ENCODE results near the gene EPB41. TPM values are rescaled to one million over a fixed set of nuclear protein-coding genes. Genes with fewer than 3 reads are reported as not detected.

Gene EPB41
- total and polyA plus RNA-seq, 2 of the 8 experiments (the other 6 are each of a cell fraction or from before 2014, with no cell fraction given): 36.7 to 109 TPM

DNA sequence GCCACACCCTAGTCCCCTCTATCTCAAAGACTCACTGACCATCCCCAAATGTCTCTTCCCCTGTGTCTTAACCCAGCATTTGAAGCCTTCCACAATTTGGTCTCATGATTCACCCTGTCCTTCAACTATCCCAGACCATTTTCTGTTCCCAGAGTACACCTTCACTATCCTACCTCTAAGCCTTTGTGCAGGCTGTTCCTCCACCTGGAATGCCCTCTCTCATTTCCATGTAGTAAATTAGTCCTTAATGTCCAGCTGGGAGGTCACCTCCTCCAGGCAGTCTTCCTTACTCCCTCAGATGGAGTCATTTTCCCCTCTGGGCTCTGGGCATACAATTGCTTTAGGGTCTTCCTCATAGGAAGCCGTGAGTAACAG, 31.1 kb upstream of the EPB41 start (continued):
- TF ChIP-seq, protein P1, sequence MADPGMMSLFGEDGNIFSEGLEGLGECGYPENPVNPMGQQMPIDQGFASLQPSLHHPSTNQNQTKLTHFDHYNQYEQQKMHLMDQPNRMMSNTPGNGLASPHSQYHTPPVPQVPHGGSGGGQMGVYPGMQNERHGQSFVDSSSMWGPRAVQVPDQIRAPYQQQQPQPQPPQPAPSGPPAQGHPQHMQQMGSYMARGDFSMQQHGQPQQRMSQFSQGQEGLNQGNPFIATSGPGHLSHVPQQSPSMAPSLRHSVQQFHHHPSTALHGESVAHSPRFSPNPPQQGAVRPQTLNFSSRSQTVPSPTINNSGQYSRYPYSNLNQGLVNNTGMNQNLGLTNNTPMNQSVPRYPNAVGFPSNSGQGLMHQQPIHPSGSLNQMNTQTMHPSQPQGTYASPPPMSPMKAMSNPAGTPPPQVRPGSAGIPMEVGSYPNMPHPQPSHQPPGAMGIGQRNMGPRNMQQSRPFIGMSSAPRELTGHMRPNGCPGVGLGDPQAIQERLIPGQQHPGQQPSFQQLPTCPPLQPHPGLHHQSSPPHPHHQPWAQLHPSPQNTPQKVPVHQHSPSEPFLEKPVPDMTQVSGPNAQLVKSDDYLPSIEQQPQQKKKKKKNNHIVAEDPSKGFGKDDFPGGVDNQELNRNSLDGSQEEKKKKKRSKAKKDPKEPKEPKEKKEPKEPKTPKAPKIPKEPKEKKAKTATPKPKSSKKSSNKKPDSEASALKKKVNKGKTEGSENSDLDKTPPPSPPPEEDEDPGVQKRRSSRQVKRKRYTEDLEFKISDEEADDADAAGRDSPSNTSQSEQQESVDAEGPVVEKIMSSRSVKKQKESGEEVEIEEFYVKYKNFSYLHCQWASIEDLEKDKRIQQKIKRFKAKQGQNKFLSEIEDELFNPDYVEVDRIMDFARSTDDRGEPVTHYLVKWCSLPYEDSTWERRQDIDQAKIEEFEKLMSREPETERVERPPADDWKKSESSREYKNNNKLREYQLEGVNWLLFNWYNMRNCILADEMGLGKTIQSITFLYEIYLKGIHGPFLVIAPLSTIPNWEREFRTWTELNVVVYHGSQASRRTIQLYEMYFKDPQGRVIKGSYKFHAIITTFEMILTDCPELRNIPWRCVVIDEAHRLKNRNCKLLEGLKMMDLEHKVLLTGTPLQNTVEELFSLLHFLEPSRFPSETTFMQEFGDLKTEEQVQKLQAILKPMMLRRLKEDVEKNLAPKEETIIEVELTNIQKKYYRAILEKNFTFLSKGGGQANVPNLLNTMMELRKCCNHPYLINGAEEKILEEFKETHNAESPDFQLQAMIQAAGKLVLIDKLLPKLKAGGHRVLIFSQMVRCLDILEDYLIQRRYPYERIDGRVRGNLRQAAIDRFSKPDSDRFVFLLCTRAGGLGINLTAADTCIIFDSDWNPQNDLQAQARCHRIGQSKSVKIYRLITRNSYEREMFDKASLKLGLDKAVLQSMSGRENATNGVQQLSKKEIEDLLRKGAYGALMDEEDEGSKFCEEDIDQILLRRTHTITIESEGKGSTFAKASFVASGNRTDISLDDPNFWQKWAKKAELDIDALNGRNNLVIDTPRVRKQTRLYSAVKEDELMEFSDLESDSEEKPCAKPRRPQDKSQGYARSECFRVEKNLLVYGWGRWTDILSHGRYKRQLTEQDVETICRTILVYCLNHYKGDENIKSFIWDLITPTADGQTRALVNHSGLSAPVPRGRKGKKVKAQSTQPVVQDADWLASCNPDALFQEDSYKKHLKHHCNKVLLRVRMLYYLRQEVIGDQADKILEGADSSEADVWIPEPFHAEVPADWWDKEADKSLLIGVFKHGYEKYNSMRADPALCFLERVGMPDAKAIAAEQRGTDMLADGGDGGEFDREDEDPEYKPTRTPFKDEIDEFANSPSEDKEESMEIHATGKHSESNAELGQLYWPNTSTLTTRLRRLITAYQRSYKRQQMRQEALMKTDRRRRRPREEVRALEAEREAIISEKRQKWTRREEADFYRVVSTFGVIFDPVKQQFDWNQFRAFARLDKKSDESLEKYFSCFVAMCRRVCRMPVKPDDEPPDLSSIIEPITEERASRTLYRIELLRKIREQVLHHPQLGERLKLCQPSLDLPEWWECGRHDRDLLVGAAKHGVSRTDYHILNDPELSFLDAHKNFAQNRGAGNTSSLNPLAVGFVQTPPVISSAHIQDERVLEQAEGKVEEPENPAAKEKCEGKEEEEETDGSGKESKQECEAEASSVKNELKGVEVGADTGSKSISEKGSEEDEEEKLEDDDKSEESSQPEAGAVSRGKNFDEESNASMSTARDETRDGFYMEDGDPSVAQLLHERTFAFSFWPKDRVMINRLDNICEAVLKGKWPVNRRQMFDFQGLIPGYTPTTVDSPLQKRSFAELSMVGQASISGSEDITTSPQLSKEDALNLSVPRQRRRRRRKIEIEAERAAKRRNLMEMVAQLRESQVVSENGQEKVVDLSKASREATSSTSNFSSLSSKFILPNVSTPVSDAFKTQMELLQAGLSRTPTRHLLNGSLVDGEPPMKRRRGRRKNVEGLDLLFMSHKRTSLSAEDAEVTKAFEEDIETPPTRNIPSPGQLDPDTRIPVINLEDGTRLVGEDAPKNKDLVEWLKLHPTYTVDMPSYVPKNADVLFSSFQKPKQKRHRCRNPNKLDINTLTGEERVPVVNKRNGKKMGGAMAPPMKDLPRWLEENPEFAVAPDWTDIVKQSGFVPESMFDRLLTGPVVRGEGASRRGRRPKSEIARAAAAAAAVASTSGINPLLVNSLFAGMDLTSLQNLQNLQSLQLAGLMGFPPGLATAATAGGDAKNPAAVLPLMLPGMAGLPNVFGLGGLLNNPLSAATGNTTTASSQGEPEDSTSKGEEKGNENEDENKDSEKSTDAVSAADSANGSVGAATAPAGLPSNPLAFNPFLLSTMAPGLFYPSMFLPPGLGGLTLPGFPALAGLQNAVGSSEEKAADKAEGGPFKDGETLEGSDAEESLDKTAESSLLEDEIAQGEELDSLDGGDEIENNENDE (IDR thresholded peaks at IDR 0.05; ENCODE audit: insufficient replicate concordance, low read length): no peak
- TF ChIP-seq BCL11A (IDR thresholded peaks at IDR 0.05; ENCODE audit: low read depth in 2 of 2, low read length in 2 of 2): no peak
- no peak for TF ChIP-seq EP300 (IDR thresholded peaks at IDR 0.05; ENCODE audit: borderline replicate concordance in 1 of 2, low read depth in 2 of 2, low read length in 2 of 2)
- no peak for TF ChIP-seq SIRT6 (IDR thresholded peaks at IDR 0.05; ENCODE audit: low read length)
